Stimulated activated CD4-positive, alpha-beta T cell treated with anti-CD3 and anti-CD28 coated beads, TNF-alpha, amount 100 ng/mL, for 48 hours (primary cell): ENCODE measurements around the gene NEURL4.
"Not testable (repeated sequence)": the region's sequence is repeated elsewhere in the genome, so short reads cannot be mapped to it uniquely, and the experiment has no call there.

ENCODE experiments used
- DNase-seq, 3 donors: peaks; one replicate each; pipeline ENCODE4 v3.0.0-alpha.2; 2020; ENCODE audit warnings: low read depth in 3 of 3

The NEURL4 gene

DNA sequence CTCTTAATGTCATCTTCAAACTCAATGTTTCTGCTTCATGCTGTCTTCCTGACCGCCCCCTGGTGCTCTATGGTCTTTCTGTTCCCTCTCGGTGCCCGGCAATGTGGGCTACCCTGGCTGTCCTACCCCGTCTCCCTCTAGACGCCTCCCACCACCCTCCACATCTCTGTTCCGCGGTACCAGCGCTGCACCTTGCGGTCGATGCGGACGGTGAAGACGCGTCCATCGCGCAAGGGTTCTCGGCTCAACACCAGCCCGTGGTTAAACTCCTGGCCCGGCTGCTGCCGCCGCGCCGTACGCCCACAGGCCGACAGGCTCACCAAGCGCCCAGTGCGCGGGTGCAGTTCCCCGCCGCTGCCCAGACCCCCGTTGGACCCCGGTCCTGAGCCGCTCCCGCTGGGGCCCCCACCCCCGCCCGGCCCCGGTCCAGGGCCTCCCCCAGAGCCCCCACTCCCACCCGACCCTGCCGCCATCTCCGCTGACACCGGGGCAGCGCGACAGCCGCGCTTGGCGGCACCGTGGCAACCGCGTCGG lies at the start of gene NEURL4:
TSS of gene NEURL4 (minus strand) at position 496 of the 534 bp plus-strand sequence. CDS start at position 473, 23 bp downstream.
- no peak for DNase-seq

DNA sequence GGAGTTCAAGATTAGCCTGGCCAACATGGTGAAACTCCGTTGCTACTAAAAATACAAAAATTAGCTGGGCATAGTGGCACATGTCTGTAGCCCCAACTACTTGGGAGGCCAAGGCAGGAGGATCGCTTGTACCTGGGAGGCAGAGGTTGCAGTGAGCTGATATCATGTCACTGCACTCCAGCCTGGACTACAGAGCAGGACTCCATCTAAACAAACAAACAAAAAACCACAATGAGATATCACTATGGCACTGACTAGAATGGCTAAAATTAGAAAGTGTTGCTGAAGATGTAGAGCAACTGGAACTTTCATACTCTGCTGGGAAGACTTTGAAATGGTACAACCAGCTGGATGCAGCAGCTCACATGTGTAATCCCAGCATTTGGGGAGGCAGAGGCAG lies 45.2 kb upstream of the NEURL4 start:
- no peak for DNase-seq

DNA sequence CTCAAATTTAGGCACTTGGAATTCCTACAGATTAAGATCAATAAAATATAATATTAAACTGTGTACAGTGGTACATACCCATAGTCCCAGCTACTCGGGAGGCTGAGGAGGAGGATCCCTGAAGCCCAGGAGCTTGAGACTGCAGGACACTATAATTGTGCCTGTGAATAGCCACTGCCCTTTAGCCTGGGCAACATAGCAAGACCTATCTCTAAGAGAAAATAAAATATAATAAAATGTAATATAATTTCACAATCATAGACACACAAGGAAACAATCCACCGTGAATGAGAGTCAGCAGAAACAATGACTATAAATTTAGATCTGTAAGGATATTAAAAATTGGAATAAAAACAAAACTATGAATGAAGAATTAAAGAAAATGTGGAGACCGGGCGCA lies 41.7 kb upstream of the NEURL4 start:
- DNase-seq: no peak

GRCh38 chr17:7369825-7370224 lies 40.7 kb upstream of the NEURL4 start:
- DNase-seq: no peak

- DNase-seq: not testable (repeated sequence)
Observed at GRCh38 chr17:7368599-7368994, 39.5 kb upstream of the NEURL4 start.

DNA sequence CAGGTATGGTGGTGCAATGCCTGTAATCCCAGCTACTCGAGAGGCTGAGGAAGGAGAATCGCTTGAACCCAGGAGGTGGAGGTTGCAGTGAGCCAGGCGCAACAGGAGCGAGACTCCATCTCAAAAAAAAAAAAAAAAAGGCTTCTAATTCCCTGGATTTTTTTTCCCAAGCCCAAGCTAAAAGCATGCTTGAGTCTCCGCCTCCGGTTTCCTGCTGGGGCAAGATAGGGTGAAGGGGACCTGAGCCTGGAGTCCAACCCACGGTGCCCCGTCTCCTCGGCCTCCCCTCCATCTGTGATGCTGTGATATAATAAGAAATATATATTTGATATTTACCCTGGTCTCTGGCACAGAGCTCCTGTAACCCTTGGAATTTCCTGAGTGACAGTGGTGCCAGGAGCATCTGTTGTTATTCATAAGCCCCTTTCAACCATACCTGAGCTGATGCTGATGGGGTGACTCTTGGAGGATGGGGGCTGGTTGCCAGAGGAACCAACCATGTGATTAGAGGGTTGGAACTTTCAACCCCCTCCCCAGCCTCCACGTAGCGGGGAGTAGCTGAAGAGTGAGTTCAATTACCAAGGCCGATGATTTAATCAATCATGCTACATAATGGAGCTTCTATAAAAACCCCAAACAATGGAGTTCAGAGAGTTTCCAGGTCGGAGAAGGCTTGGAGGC lies 38.9 kb upstream of the NEURL4 start:
- DNase-seq: no peak

- no peak for DNase-seq
Observed at GRCh38 chr17:7367083-7367482, 37.9 kb upstream of the NEURL4 start.

GRCh38 chr17:7365963-7366362 lies 36.8 kb upstream of the NEURL4 start:
- DNase-seq: not testable (repeated sequence)

GRCh38 chr17:7363311-7363710 lies 34.2 kb upstream of the NEURL4 start:
- DNase-seq: no peak

DNA sequence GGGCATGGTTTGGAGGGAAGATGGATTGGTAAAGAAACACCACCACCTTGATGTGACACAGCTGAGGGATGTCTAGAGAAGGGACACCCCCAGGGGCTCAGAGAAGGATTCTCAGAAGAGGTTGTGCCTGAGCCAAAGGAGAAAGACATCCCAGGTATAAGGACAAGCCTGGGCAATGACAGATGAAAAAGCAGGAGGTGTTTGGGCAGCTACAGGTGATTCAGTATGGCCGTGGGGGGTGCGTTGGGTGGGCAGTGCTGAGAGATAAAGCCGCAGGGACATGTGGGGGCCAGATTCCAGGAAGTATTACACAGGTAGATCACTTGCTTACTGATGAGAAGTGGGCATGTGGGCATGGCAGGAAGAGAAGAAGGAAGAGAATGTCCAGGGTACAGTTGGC lies 32.8 kb upstream of the NEURL4 start:
- no peak for DNase-seq

- DNase-seq: no peak
Observed at GRCh38 chr17:7357381-7357780, 28.2 kb upstream of the NEURL4 start.

- no peak for DNase-seq
Observed at GRCh38 chr17:7356756-7357155, 27.6 kb upstream of the NEURL4 start.

DNA sequence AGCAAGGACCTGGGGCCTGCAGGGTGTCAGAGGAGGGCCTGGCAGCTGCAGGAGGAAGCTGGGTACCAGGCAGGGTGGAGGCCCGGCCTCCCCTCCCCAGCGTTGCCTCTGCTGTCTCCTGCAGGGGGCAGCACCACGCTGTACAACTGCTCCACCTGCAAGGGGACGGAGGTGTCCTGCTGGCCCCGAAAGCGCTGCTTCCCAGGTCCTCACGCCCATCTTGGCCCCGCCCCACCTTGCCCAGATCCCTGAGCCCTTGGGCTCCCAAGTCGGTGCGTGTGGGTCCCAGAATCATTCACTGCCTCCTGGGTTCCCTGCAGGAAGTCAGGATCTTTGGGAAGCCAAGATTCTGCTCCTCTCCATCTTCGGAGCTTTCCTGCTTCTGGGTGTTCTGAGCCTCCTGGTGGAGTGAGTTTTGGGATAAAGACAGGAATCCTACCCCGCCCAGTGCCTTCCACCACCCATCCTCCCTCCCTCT lies 27.0 kb upstream of the NEURL4 start:
- peak; percentile 76 to 83 (median 78) for DNase-seq

DNA sequence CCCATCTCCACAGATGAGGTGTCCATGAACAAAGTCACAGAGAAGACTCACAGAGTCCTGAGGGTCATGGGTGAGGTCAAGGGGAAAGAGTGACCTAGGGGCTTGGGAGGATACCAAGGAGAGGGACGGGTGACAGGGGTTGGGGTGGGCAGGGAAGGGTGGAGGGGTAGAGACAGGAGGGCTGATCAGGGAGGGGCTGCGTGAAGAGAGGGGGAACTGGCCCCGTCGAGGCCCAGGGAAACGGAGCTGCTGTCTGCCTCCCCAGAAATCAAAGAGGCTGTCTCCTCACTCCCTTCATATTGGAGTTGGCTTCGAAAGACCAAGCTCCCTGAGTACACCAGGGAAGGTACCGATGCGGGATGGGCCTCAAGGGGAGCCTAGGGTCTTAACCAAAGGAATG lies 26.4 kb upstream of the NEURL4 start:
- no peak for DNase-seq

- DNase-seq: no peak
Observed at GRCh38 chr17:7355053-7355452, 25.9 kb upstream of the NEURL4 start, which contains the start of gene TMEM95. Gene TMEM95, plus strand, starts transcription at chr17:7355156. Its CDS starts 49 bp downstream, at chr17:7355205.

DNA sequence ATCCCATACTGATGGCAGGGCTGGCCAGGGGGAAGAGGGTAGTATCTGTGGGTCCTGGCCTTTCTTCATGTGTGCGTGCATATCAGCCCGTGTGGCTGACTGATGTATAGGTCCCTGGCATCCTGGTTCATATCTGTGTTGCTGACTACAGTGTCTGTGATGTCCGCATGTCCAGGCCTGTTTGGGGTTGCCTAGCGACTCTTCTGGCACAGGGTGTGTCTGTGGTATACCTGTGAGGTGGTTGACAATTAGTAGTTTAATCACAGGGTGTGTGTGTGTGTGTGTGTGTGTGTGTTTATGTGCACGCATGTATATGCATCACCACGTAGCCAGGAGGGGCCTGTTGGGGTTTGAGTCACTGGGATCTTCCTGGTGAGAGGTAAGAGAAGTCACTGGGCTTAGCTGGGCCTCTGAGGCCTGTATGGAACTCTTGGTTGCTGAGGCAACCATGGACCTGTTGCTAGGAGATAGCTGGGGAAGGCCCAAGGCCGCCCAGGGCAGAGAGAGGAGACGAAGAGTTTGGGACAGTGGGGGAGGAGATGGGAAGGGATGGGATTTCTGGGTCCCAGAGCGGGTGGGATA lies 25.2 kb upstream of the NEURL4 start:
- peak in 2 of 3 donors; percentile 28 to 40 for DNase-seq

- DNase-seq: no peak
Observed at GRCh38 chr17:7352910-7353635, 23.9 kb upstream of the NEURL4 start.

DNA sequence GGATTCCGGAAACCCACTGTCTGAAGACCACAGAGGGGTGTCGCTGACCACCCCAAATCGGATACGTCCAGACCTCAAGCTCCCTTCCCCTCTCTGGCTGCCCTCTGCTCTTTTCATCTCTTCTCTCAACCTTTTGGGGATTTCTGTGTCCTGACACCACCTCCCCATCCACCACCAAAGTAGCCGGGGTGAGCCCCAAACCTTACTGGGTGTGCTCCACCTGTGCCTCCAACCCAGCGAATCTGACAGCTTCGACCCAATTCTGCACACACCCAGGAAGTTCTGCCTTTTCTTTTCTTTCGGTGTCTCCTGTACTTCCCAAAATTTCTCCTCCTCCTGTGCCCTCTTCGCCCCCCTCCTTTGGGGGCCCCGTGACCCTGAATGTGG lies 23.4 kb upstream of the NEURL4 start:
- no peak for DNase-seq

- DNase-seq: peak; percentile 59 to 72 (median 59)
Observed at GRCh38 chr17:7351665-7352502, 22.7 kb upstream of the NEURL4 start, which contains the start of gene KCTD11. Gene KCTD11, plus strand, starts transcription at chr17:7352162.

DNA sequence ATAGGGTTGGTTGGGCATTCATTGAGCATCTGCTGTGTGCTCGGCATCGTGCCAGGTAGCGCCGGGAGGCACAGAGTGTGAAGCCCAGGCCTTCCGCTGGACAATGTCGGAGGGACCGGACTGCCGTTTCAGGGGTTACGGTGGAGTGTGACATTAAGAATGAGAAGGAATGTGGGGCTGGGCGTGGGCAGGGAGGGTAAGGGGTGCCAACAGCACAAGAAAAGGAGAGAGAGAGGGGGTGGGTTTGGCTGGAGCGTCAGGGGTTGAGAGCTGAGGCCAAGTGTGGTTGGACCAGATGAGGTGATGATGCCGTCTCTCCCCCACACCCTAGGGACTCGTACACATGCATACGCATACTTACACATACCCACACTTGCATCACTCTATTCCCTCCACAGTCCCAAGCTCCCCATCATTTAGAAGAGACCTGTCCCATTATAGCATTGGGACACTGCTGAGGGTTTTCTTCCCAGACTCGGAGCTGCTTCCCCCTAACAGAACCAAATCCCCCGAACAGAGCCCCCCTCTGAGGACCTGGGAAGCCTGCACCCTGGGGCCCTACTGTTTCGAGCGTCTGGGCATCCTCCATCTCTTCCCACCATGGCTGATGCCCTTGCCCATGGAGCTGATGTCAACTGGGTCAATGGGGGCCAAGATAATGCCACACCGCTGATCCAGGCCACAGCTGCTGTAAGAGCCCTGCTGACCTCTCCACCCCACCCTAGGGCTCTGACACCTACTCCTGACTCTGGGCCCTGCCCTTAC lies 19.5 kb upstream of the NEURL4 start:
- DNase-seq: no peak
